Activated naive CD8-positive, alpha-beta T cell treated with anti-CD3 and anti-CD28 coated beads for 36 hours (primary cell): ENCODE results near the gene SYT2. TPM values are rescaled to one million over a fixed set of nuclear protein-coding genes. Genes with fewer than 3 reads are reported as not detected.

Experiments used
- DNase-seq: peaks from one replicate; pipeline ENCODE4 v3.0.0; 2021
- H3K27ac Mint-ChIP-seq: one replicate; pipeline ENCODE4 v1.8.0; 2022; ENCODE audit warnings: mild to moderate bottlenecking, moderate library complexity, mixed read lengths
- H3K27me3 Mint-ChIP-seq: one replicate; pipeline ENCODE4 v1.8.0; 2022; ENCODE audit warnings: mild to moderate bottlenecking, mixed read lengths
- H3K36me3 Mint-ChIP-seq: one replicate; pipeline ENCODE4 v1.8.0; 2021; ENCODE audit warnings: mild to moderate bottlenecking, mixed read lengths
- H3K4me1 Mint-ChIP-seq: one replicate; pipeline ENCODE4 v1.8.0; 2021; ENCODE audit warnings: mixed read lengths
- H3K4me3 Mint-ChIP-seq: one replicate; pipeline ENCODE4 v1.8.0; 2022; ENCODE audit warnings: mild to moderate bottlenecking, moderate library complexity, mixed read lengths
- H3K9me3 Mint-ChIP-seq: one replicate; pipeline ENCODE4 v1.8.0; 2022; ENCODE audit warnings: mixed read lengths
- total RNA-seq, 2 experiments: library from RNA; stranded (reverse); gene quantifications; one replicate each; pipeline ENCODE4 v1.2.3, GENCODE V29; 2021

The SYT2 gene
- total RNA-seq, 2 experiments from 2014 or later: not detected

DNA sequence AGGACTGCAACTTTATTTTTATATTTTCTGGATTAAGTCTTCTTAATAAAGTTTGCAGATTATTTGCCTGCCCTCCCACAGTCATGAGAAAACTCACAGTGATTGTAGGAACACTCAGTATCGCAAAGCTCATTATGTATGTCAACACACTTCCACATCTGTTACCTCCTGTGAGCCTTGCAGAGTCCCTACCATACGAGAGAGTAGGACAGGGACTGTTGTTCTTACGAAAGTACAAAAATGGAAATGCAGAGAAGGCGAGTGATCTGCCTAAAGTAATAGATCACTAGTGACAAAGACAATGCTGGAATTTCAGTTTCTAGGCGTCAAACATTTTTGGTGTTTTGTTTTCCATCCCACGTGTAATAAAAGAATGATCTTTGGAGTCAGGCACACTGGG, 131.7 kb downstream of the SYT2 start:
- H3K36me3 Mint-ChIP-seq: peaks cover 6% of the 10 kb centered on the region
- no peaks in the 10 kb centered on the region for H3K27me3 Mint-ChIP-seq
- DNase-seq: no peak
- H3K9me3 Mint-ChIP-seq: no peaks in the 10 kb centered on the region
- H3K4me3 Mint-ChIP-seq: no peak overlapping the region
- no peaks in the 10 kb centered on the region for H3K4me1 Mint-ChIP-seq
- no peak overlapping the region for H3K27ac Mint-ChIP-seq

- peaks cover 6% of the 10 kb centered on the region for H3K36me3 Mint-ChIP-seq
- H3K9me3 Mint-ChIP-seq: no peaks in the 10 kb centered on the region
- DNase-seq: no peak
- no peaks in the 10 kb centered on the region for H3K27me3 Mint-ChIP-seq
- H3K4me3 Mint-ChIP-seq: no peak overlapping the region
- H3K4me1 Mint-ChIP-seq: no peaks in the 10 kb centered on the region
- H3K27ac Mint-ChIP-seq: no peak overlapping the region
Measured at GRCh38 chr1:202578001-202578504, 132.2 kb downstream of the SYT2 start.

- peaks cover 8% of the 10 kb centered on the region for H3K36me3 Mint-ChIP-seq
- no peaks in the 10 kb centered on the region for H3K4me1 Mint-ChIP-seq
- no peak overlapping the region for H3K4me3 Mint-ChIP-seq
- H3K9me3 Mint-ChIP-seq: no peaks in the 10 kb centered on the region
- H3K27me3 Mint-ChIP-seq: no peaks in the 10 kb centered on the region
- H3K27ac Mint-ChIP-seq: no peak overlapping the region
- no peak for DNase-seq
Measured at GRCh38 chr1:202577381-202577780, 132.9 kb downstream of the SYT2 start.

DNA sequence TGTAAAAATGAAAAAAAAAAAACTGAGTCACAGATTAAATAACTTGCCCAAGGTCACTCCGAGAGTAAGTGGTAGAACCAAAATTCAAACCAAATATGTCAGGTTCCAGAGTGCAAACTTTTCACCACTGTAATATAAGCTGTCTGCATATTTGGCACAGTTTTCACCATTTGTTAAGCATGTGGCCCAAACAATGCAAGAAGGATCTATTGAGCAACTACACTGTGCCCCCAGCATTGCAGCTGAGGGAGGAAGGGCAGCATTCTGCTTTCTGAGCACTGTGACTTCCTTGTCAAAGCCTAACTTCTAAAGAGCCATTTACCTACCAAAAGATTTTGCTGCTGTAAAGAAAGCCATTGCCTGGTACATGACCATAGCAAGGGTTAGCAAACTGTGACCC, 133.4 kb downstream of the SYT2 start:
- no peak overlapping the region for H3K4me3 Mint-ChIP-seq
- no peak overlapping the region for H3K27ac Mint-ChIP-seq
- H3K27me3 Mint-ChIP-seq: no peaks in the 10 kb centered on the region
- H3K4me1 Mint-ChIP-seq: no peaks in the 10 kb centered on the region
- DNase-seq: no peak
- H3K9me3 Mint-ChIP-seq: no peaks in the 10 kb centered on the region
- peaks cover 8% of the 10 kb centered on the region for H3K36me3 Mint-ChIP-seq

DNA sequence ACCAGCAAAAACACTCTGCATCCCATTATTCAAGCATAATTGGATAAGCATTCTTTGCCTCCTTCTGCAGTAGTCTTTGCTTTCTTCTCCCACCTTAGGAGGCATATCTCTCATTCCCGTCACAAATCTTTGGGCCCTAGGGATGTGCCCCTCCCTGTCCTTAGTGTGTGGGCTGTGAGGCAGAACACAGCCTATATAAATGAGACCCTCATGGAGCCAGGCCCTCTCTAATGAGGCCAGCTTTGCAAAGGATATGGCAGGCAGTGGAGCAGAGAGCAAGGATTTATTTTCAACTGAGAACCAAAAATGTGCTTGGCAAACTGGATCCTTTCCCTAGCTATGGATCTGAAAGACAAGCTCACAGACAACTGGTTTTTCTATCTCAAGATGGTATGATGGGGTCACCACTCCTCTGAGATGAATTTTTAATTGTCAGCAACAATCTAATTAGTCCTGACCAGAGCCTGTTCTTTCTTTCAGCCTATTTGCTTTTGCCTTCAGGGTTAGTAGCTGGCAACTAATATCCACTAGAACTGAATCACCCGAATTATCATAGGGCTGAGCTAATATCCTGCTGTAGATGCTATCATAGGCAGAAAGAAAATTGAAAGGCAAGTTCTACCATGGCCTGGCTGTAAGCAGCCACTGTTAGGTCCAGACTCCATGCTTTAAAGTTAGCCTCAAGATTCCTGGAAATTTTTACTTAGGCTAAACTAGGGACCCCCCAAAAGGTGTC, 134.2 kb downstream of the SYT2 start:
- Mint-ChIP-seq H3K4me3 (no peak overlapping the region), H3K4me1 (no peaks in the 10 kb centered on the region)

GRCh38 chr1:202572867-202573266, 137.4 kb downstream of the SYT2 start:
- Mint-ChIP-seq H3K4me3 (no peak overlapping the region), H3K4me1 (no peaks in the 10 kb centered on the region), H3K9me3 (no peaks in the 10 kb centered on the region), H3K27me3 (no peaks in the 10 kb centered on the region), H3K27ac (no peak overlapping the region), H3K36me3 (peaks cover 2% of the 10 kb centered on the region)
- DNase-seq: no peak

More for the DNA sequence above, 134.2 kb downstream of the SYT2 start:
- DNase-seq: no peak
- H3K27ac Mint-ChIP-seq: no peak overlapping the region
- no peaks in the 10 kb centered on the region for H3K27me3 Mint-ChIP-seq
- no peaks in the 10 kb centered on the region for H3K9me3 Mint-ChIP-seq
- H3K36me3 Mint-ChIP-seq: peaks cover 8% of the 10 kb centered on the region

DNA sequence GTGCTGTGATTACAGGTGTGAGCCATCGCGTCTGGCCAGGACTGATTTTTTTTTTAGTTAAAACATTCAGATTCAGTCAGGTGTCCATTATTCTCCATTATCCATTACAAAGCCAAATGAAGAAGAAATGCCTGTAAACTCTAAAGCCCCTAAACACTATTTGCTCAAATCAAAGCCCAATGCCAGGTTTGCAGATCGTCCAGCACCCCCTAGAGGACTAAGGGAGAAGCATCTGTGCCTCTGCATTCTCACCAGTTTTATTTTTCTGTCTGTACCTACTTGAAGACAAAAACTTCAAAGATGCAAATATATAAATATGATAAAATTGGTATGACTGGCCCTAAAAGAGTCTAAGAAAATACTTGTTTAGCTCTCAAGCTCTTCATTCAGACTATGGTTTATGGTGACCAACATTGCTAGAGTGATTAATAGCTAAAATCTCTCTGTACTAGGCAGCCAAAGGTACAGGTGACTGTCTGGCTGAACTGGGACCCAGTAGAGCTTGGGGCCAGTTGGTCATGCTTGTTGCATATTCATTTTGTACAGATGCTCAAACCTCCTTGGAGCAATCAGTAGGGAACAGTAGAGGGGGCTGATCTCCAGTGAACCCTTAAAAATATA, 138.4 kb downstream of the SYT2 start:
- Mint-ChIP-seq H3K27ac (no peak overlapping the region), H3K4me3 (no peak overlapping the region), H3K36me3 (peaks cover 2% of the 10 kb centered on the region), H3K9me3 (no peaks in the 10 kb centered on the region), H3K27me3 (no peaks in the 10 kb centered on the region), H3K4me1 (no peaks in the 10 kb centered on the region)
- no peak for DNase-seq

GRCh38 chr1:202569393-202570322, 140.6 kb downstream of the SYT2 start:
- H3K27ac Mint-ChIP-seq: no peak overlapping the region
- H3K27me3 Mint-ChIP-seq: no peaks in the 10 kb centered on the region
- no peaks in the 10 kb centered on the region for H3K9me3 Mint-ChIP-seq
- peaks cover 11% of the 10 kb centered on the region for H3K4me1 Mint-ChIP-seq
- no peak for DNase-seq
- peaks cover 3% of the 10 kb centered on the region for H3K36me3 Mint-ChIP-seq
- H3K4me3 Mint-ChIP-seq: no peak overlapping the region

- H3K4me3 Mint-ChIP-seq: no peak overlapping the region
- no peaks in the 10 kb centered on the region for H3K27me3 Mint-ChIP-seq
- H3K9me3 Mint-ChIP-seq: no peaks in the 10 kb centered on the region
- no peak overlapping the region for H3K27ac Mint-ChIP-seq
- DNase-seq: no peak
- H3K4me1 Mint-ChIP-seq: peaks cover 11% of the 10 kb centered on the region
- H3K36me3 Mint-ChIP-seq: peaks cover 3% of the 10 kb centered on the region
Measured at GRCh38 chr1:202568826-202569225, 141.4 kb downstream of the SYT2 start.

DNA sequence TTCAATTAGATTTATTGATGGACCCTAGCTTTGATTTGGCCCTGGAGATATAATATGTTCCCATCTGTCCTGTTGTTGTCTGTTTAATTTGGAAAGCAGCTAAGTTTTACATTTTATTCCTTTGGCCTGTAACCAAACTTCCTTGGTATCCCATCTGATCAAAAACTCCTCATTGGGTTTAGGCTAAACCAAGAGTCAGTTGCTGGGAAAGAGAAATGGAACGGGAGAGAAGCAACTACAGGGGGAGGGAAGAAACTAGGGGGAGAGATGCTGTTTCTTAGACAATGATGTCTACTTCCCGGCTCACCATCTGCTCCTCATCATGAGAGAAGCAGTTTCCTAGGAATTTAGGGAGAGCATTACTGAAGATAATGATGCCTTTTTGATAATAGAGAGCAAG, 141.8 kb downstream of the SYT2 start:
- Mint-ChIP-seq H3K4me3 (no peak overlapping the region), H3K9me3 (no peaks in the 10 kb centered on the region), H3K27me3 (no peaks in the 10 kb centered on the region), H3K27ac (no peak overlapping the region), H3K4me1 (peaks cover 11% of the 10 kb centered on the region), H3K36me3 (peaks cover 3% of the 10 kb centered on the region)
- DNase-seq: no peak

GRCh38 chr1:202567738-202568137, 142.5 kb downstream of the SYT2 start:
- peaks cover 2% of the 10 kb centered on the region for H3K36me3 Mint-ChIP-seq
- H3K9me3 Mint-ChIP-seq: no peaks in the 10 kb centered on the region
- H3K27me3 Mint-ChIP-seq: no peaks in the 10 kb centered on the region
- H3K27ac Mint-ChIP-seq: no peak overlapping the region
- peaks cover 11% of the 10 kb centered on the region for H3K4me1 Mint-ChIP-seq
- H3K4me3 Mint-ChIP-seq: no peak overlapping the region
- DNase-seq: no peak

DNA sequence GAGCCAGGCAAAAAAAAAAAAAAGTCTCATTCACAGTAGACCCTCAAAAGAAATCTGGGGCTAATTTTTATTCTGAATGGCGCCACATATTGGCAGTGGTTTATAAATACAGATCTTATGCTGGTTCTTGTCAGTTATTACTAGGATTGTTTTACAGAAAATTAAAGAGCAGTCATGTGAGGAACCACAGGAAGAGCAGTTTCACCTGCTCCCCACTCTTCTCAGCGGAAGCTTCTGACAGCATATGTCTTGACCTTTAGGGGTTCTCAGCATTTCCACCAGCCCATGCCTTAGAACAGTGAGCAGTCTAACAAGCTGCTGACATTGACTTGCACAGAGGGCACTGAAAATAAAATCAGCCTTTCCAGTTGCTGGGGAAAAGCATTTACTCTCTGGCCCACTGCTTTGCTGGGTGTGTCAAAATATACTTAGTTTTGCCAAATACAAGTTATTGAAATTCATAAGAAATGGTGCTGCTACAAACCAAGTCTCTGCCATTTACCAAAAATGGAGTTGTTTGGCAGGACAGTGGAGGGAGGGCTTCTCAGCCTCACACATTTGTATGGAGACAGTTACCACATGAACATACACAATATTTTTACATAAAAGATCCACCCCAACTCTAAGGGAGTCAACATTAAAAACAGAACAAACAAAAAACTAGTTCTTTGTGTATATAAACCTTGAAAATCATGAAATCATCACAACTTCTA, 144.2 kb downstream of the SYT2 start:
- no peaks in the 10 kb centered on the region for H3K27me3 Mint-ChIP-seq
- DNase-seq: peak; percentile 12
- H3K9me3 Mint-ChIP-seq: no peaks in the 10 kb centered on the region
- H3K4me1 Mint-ChIP-seq: peaks cover 17% of the 10 kb centered on the region
- H3K27ac Mint-ChIP-seq: no peak overlapping the region
- no peak overlapping the region for H3K4me3 Mint-ChIP-seq
- peaks cover 1% of the 10 kb centered on the region for H3K36me3 Mint-ChIP-seq

DNA sequence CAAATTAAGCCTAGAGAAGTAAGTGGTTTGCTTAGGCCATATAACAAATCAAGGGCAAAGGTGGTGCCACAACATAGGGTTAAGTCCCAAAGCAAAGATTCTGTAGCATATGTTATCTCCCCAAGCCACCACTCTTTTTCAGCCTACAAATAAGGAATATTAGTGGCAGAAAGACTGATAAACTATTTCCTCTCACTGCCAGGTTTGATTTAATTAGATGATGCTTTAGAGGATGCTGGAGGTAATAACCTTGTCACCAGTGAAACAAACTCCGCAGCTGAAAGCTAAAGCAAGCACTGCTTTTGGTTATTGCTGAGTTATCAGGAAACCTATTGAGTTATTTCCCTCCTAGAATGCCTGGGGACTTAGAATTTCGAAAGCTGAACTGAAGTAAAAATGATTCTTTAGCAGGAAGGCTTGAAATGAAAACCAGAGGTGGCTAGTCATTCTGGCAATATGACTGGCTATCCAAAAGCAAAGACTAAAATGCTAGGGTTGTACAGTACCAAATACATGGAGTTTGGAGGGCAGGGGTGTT, 145.2 kb downstream of the SYT2 start:
- H3K4me3 Mint-ChIP-seq: no peak overlapping the region
- H3K27me3 Mint-ChIP-seq: no peaks in the 10 kb centered on the region
- peaks cover 17% of the 10 kb centered on the region for H3K4me1 Mint-ChIP-seq
- DNase-seq: no peak
- H3K36me3 Mint-ChIP-seq: peaks cover 1% of the 10 kb centered on the region
- no peak overlapping the region for H3K27ac Mint-ChIP-seq
- no peaks in the 10 kb centered on the region for H3K9me3 Mint-ChIP-seq

- Mint-ChIP-seq H3K27me3 (no peaks in the 10 kb centered on the region), H3K36me3 (peaks cover 1% of the 10 kb centered on the region), H3K4me3 (no peak overlapping the region), H3K9me3 (no peaks in the 10 kb centered on the region), H3K4me1 (peaks cover 17% of the 10 kb centered on the region), H3K27ac (no peak overlapping the region)
- no peak for DNase-seq
Measured at GRCh38 chr1:202563818-202564217, 146.4 kb downstream of the SYT2 start.
